HG03108 (cell line): ENCODE measurements around the gene ADAM19.
"Not testable (repeated sequence)": the region's sequence is repeated elsewhere in the genome, so short reads cannot be mapped to it uniquely, and the experiment has no call there.

Source experiments
- ATAC-seq: cut with Tn5 transposase; IDR thresholded peaks from one replicate; pipeline ENCODE4 v1.9.1; 2021; ENCODE audit warnings: moderate library complexity; ENCODE audit not compliant: unreplicated experiment

The ADAM19 gene

GRCh38 chr5:157443041-157443549, 132.5 kb downstream of the ADAM19 start:
- ATAC-seq, result no peak

GRCh38 chr5:157434096-157434495, 141.5 kb downstream of the ADAM19 start:
- ATAC-seq, result no peak

GRCh38 chr5:157431544-157432200, 143.9 kb downstream of the ADAM19 start:
- ATAC-seq, result no peak

- ATAC-seq, result not testable (repeated sequence)
These were observed 145.7 kb downstream of the ADAM19 start for GRCh38 chr5:157429920-157430319.
